GM18858 (cell line): ENCODE results near the gene RBM20.

Experiments
- ATAC-seq: cut with Tn5 transposase; IDR thresholded peaks from one replicate; pipeline ENCODE4 v1.9.1; 2021; ENCODE audit not compliant: unreplicated experiment

Gene RBM20

DNA sequence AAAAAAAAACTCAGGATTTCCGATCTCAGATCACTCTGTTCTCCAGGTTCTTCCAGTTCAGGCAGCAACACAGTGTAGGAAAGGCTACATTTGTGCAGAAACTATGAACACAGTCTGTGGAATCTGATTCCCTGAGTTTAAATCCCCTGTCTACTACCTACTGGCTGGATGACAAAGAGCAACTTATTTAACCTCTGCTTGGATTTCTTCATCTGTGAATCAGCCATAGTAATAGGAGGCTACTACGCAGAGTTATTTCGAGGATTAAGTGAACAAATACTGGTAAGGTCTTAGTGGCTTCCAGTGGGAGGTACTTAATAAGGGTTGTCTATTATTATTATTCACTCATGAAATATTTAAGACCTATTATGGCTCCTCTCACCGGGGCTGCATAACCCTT is 183.3 kb downstream of the RBM20 start:
- no peak for ATAC-seq

DNA sequence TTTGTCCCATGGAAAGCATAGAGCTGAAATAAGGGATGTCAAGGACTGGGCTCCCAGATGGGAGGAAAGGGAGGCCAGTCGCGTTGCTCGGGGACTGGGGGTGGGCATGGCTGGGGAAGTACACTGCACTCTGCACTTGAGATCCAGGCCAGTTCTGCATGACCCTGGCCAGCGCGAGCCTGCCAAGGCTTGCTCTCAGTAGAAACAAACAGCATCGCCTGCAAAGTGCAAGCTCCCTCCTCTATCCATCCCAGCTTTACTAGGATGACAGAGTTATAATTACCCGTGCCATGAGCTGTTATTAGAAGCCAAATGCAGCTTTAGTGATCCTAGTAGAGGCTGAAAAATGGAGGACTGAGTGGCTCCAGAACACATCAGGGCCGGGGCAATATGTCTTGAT is 183.7 kb downstream of the RBM20 start:
- no peak for ATAC-seq

DNA sequence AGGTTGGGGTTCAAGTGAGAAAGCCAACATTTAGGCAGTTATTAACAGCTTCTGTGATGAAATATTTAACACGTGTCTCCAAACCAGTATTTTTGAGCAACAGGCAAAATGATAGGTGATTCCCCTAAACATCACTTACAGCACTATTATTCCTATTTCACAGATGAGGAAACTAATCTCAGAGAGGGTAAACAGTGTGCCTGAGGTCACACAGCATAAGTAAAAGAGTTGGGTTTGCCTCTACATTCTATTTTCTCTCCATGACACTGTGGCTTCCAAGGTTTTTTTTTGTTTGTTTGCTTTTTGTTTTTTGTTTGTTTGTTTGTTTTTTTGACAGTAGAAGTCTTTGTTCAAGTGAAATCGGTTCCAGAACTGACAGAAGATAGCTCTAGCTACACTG is 184.4 kb downstream of the RBM20 start:
- ATAC-seq = no peak

DNA sequence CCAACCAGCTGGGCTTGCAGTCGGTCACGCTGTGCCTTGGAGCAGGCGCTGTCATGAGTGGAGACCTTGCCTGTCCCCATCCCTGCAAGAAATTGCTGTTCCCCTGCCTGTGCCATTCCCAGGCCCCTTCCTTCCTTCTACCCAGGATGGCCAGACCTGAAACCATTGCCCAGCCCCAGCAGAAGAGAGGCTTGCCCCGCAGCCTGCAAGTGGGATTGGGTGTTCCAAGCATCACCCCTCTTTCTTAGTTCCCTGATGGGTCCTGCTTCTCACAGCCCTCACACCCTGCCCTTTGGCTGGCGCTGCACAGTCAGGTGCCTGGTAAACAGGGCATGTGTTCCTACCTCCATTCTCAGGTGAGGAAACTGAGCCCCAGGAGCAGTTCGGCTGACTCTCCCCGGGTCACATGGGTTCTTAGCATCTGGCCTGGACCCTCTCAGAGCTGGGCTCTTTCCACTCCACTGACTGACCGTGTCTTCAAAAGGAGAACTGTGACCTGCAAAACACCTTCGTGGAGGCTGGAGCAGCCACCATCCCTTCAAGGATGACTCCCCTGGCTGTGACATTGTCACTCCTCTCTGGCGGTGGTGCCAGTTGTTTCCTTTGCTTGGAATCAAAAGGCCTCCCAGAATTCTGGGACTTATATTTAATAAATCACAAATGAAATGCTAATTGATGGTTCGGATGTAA is 185.7 kb downstream of the RBM20 start:
- no peak for ATAC-seq

DNA sequence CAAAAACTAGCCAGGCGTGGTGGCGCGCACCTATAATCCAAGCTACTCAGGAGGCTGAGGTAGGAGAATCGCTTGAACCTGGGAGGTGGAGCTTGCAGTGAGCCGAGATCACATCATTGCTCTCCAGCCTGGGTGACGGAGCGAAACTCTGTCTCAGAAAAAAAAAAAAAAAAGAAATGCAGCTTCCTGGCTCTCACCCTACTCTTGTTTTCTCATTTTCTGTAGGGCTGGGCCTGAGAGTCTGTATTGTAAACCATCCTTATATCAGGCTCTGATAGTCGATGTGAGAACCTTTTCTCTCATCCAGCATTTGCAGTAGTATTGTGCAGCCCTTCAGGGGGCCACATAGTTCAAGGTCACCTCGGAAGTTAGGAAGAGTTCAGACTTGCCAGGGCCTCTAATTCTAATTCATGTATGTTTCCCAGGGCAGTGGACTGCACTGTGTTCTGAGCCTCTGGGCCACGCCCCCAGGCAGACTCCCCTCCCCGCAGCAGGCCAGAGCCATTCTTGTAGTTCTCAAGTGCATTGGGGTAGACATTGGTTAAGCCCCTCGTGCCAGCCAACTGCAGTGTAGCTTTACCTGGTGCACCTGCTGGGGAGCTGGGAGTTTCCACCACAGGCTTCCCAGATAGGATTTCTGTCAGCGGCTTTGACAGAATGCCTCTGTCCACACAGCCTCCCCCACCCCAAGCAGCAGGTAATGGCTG is 189.3 kb downstream of the RBM20 start:
- no peak for ATAC-seq

DNA sequence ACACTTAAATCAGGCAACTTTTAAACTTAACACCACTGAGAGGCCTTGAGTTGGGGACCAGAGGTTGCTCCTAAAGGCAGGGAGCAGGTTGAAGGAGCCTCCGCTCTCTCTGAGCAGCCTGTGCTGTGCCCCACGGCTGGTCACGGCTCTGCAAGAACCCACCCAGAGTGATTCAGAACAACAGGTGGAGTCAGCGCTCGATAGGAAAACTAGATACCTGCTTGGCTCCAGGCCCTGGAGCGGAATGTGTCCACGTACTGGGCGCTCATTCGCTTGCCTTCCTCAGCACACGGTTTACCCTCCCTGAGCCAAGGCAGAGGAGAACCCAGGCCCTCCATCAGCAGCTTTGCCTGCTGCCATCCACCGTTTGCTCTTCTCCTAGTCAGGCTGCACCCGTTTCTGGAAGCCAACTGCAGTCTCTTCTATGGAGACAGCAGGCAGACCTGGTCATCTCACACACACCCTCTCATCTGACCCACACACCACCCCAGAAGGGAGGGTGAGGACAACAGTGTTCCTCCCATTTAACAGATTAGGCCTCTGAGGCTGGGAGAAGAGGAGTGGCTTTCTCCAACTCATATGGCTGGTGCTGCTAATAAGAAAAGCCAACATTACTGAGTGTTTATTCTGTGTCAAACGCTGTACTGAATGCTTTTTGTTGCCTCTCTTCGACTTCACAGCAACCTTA is 189.9 kb downstream of the RBM20 start:
- ATAC-seq = no peak

DNA sequence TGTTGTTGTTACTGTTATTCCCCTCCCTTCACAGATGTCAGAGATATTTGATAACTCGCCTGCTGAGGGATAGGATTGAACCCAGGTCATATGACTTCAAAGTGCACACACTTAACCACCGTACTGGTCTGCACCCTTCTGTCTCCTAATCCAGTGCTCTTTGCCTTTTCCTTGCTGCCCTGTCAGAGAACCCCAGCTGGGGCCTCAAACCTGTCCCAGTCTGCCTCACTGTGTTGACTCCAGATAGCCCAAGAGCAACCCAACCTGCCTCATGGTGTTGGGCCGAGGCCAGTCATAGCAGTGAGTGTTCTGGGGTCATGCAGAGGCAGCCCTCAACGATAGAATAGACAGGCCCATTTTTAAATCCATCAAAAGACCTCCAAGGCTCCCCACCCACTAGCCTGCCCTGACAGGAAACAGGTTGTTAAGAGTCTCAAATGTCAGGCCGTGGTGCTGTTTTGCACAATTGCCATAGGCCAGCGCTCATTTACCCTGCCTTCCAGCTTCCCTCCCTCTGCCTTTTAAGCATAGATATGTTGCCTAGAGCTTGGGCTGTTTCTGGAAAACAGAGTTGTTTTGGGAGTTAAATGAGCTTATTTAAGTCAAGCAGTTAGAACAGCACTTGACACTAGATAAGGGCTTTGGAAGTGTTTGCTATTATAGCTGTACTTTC is 190.6 kb downstream of the RBM20 start:
- ATAC-seq = no peak

DNA sequence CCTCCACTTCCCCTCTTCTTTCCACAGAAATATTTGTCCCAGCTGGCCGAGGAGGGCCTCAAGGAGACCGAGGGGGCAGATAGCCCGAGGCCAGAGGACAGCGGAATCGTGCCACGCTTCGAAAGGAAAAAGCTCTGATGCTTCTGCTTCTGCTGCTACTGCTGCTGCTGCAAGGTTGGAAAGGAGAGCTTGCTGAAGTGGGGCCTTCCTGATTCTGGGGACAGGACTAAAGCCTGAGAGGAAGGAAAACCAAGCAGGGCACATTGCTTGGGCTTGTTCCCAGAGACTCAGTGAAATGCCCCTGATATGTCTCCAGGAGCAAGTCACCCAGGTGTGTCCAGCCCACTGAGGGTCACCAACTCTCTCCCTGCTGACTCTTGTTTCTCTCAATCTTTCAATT is 191.7 kb downstream of the RBM20 start:
- ATAC-seq = no peak

DNA sequence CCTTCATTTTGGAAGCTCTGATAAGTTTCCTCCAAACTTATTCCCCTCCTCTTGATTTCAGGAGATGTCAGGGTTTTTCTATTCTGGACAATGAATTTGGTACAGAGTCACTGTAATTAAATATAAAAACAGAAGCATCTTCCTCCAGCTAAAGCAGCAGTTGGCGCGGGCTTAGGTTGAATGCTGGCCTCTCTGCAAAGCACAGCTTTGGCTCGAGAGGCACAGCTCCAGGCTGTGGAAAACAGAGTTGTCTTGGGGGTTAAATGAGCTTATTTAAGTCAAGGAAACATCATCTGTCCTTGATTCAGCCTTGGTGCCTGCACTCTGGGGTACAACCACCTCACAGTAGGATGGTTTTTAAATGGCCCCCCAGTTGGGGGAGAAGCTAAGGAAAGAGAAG is 192.6 kb downstream of the RBM20 start:
- ATAC-seq = no peak

DNA sequence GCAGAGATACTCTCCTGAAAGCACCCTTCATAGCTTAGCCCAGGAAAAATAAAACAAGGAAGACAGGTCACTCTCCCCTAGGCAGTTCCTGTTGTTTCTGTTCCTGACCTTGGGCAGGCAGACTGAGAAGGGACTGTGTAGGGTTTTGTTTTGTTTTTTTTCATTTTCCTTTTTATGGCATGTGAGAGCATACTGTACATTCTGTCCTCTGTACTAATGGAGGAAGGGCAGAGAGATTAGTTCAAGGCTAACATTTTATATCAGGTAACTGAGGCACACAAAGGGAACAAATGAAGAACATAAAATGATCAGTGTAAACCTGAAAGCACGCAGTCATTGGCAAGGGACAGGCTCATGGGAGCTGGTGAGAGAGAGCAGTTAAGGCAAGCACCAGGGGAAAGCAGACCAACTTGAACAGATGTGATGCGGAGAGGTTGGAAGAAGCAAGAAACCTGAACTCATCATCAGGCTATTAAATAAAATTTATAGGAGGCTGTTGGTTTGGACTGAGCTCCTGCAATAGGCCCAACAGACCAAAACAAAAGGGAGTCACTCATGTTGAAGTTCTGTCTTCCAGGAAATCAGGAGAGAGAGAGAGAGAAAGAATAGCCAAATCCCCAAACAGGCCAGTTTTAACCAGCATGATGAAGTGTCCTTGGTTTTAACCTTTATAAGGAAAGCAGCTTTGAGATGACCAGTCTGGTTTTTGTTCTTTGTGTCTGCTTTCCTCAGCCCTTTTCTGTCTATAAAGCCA is 193.5 kb downstream of the RBM20 start:
- ATAC-seq = no peak

DNA sequence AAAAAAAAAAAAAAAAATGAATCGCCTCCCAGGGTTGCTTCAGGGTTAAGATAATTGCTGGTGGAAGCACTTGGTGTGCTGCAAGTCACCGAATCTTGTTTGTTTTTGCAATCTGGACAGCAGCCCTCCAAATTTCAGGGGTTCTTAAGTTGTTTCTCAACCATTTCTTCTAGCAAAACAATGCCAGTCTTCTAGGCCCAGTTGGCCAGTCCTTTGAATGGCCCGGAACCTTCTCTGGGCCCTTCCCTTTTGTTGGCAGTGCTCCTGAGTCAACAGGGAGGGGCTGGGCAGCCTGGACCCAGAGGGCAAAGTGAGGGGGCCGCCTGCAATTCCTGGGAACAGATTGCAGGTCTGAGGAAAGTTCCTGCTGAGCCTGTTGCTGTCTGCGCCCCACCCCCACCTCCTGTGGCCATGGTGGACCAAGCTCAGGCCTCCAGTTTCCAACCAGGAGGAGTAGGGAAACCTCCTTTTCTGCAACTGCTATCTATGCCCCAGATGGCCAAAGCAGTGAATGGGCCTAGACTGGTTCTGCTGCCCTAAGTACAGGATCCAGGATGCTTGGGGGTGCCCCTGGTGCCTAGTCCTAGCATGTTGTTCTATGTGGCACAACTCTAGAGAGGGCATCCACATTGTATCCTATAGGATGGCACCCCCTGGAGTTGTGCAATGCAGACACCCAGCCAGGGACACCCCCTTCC is 196.2 kb downstream of the RBM20 start:
- no peak for ATAC-seq

DNA sequence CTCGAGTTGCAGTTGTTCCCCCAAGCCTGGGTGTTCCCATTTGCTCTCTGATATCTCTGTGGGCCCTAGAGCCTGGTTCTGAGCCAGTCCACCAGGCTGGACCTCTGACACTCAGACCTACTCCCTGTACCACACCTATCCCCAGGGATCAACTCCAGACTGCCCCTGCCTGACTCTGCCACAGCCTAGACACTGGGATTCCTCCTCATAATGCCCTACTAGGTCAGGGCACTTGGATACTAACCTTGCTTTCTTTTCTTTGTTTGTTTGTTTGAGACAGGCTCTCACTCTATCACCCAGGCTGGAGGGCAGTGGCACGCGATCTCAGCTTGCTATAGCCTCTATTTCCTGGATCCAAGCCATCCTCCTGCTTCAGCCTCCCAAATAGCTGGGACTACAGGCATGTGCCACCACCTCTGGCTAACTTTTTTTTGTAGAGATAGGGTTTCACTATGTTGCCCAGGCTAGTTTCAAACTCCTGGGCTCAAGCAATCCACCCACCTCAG is 196.8 kb downstream of the RBM20 start:
- ATAC-seq = no peak

DNA sequence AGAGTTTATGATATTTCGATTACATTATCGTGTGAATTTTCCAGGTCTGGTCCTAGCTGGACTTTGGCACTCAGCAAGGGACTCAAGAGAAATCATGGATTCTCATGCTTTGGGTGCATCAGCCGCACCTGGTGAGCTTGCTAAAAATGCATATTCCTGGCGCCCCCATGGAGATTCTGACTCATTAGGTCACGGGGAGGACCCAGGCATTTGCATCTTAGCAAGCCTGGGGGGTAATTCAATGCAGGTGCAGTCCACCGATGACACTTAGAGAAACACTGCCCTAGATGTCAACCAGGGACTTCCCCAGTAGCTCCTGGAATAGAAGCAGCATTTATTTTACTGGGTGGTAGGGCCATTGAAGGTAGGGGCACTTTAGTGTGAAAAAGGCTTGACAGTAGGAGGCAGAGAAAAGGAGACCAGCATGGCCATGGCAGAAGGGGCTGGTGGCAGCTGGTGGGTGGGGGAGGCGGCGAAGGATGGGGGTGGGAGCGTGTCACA is 197.7 kb downstream of the RBM20 start:
- peak; percentile 75 for ATAC-seq

DNA sequence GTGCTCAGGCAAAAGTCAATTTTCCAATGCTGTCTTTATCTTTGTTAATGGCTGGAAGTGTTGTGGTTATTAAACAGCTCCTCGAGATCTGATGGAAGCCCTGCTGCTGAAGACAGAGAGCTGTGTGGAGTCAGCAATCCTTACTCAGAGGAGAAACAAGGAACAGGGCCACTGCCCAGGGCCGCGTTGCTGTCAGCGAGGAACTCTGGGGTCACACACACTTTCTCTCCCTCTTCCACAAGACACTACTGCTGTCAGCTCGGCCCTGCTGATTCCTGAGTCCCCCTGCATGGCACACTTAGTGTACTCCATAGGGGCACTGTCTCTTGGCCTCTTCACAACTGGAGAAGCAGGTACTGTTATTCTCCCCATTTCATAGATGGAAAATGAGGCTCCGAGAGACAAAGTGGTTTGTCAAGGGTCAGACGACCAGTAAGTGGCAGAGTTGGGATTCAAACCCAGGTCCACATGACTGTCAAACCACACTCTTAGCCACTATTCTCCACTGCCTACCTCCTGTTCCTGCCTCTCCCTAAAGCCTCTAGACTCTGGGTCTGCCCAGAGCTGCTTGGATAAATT is 198.3 kb downstream of the RBM20 start:
- ATAC-seq = no peak

DNA sequence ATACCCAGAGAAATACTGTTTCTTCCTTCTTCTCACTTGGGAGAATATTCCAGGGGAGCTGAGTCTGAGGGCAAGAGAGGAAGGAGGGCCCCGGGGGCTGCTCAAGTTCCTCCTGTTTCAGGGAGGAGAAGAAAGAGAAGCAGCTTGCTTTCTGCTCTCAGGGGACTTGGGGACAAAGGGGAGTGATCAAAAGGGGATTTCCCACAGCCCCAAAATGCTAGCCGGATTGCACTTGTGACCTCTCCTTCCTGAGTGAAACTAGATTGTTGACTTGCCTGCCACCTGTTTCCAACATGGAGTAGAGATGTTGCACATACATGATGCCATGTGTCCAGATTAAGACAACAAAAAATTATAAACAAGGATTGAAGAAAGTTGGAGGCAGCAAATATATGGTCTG is 198.9 kb downstream of the RBM20 start:
- peak; percentile 59 for ATAC-seq

DNA sequence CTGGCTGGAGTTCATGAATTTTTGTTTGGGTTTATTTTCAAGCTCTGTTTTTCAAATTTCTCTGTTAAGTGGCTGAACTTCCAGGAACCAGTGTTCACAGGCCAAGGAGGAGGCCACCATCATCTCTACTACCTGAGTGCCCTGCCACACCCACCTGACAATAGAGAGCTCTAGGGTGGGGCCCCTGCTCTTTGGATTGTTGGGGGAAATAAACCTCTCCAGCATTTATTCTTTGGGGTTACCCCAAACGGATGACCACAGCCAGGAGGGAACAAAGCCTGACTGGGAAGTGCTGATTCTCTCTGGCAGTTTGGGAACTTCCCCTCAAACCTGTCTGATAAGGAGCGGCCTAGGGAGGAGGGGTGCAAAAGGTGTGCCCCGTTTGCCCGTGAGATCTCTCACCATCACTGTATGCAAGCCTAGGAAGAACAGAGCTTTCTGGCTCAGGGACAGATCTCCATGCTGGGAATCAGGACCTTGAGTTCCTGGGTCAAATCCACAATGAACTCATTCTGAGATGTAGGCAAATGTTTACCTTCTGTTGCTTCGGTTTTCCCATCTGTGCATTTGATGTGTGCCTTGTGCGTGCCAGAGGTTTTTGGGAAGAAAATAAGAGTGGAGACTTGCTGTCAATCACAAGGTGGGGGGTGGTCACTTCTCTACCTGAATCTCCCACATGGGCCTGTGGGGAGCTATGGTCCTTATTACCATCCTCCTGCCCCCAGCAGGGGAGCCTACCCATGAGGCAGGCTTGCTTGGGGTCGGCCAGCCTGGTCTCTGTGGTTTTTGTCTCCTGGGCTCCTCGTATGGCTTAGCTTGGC is 199.9 kb downstream of the RBM20 start:
- ATAC-seq = no peak

DNA sequence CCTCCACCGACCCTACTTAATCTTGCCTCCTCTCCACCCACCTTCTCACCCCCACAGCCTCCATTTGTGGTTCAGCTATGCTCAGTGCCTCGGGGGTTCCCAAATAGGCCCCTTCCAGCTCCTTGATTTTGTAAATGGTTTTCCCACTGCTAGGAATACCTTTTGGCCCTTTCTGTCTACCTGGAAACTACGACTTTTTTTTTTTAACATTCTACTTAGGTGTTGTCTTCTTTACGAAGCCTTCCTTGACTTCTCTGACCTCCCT is 200.4 kb downstream of the RBM20 start:
- no peak for ATAC-seq

DNA sequence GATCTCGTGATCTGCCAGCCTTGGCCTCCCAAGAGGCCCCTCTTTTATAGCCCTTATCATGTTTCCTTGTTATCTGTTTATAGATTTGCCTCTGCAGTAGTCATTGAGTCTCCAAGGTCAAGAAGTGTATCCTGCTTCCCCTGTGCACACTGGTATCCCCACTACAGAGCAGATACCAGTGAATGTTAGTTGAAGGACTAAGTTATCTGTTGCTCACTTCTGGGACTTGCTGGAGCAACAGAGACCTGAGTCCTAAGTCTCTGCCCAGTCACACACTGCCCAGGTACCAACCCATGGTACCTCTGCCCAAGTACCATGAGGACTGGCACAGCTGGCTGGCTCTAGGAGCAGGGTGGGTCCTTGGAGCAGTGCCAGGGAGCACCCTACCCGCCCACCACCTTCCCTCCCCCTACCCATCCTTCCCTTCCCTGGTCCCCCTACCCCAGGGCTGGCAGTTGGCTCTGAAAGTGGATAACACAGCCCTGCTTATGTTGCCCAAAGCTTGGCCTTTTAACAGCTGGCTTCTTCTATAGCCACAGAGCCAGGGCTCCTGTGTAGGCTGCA is 201.1 kb downstream of the RBM20 start:
- ATAC-seq = no peak
